B cell (primary cell): ENCODE results near the gene PTRH1. TPM values are rescaled to one million over a fixed set of nuclear protein-coding genes. Genes with fewer than 3 reads are reported as not detected.
A peak's percentile ranks its signal among the peaks of the same experiment; 100 is the strongest.

Source experiments
- ATAC-seq: fragments of 200-7000 bp; cut with Tn5 transposase; one replicate; pipeline ENCODE4 v1.10.0; 2021; ENCODE audit warnings: low read depth, mild to moderate bottlenecking, moderate number of reproducible peaks, moderate library complexity
- CTCF ChIA-PET: fragments of 350-600 bp; sonication (Branson Sonifier 250); formaldehyde crosslinking; loops from one replicate; lab custom pipeline; 2021; ENCODE audit warnings: antibody characterized with exemption, inconsistent platforms; lab: Charles Lee
- POLR2A ChIA-PET: fragments of 350-600 bp; sonication (Branson Sonifier 250); formaldehyde crosslinking; loops from one replicate; lab custom pipeline; 2021; ENCODE audit warnings: antibody characterized with exemption; lab: Charles Lee
- DNase-seq: peaks from one replicate; pipeline ENCODE4 v3.0.0; 2013
- H2AFZ ChIP-seq: 2 replicates; pipeline ENCODE4 v1.6.1; 2012; ENCODE audit warnings: mild to moderate bottlenecking, low read depth, low read length; ENCODE audit not compliant: insufficient read depth, poor library complexity, severe bottlenecking
- H3K27ac ChIP-seq, 2 donors: 1 replicate in 1 of 2; 2 replicates in 1 of 2; pipeline ENCODE4 v1.5.1; 2012 to 2013; ENCODE audit warnings: low read length in 2 of 2, mild to moderate bottlenecking in 2 of 2, moderate library complexity in 1 of 2
- H3K27me3 ChIP-seq, 4 experiments: fragments of 200-600 bp in 1 of 4; sonication (generic) in 1 of 4; replicated peaks in 1 of 4; 1 replicate in 2 of 4; 2 replicates in 2 of 4; pipeline versions ENCODE4 v1.6.1 to v1.7.0; 2013 to 2016; ENCODE audit warnings: low read length in 3 of 4, mild to moderate bottlenecking in 2 of 4, mixed read lengths in 1 of 4, moderate library complexity in 1 of 4; ENCODE audit not compliant: insufficient read depth in 4 of 4, control insufficient read depth in 3 of 4; ENCODE audit errors: control extremely low read depth in 1 of 4
- H3K36me3 ChIP-seq, 2 experiments: replicated peaks in 1 of 2; 1 replicate in 1 of 2; 2 replicates in 1 of 2; pipeline versions ENCODE4 v1.6.1 to v1.7.1; 2013; ENCODE audit warnings: low read length in 1 of 2; ENCODE audit not compliant: insufficient read depth in 2 of 2, control insufficient read depth in 1 of 2; ENCODE audit errors: control extremely low read depth in 1 of 2, extremely low read depth in 1 of 2
- H3K4me1 ChIP-seq, 2 donors: fragments of 200-600 bp in 1 of 2; sonication (generic) in 1 of 2; 1 replicate in 1 of 2; 2 replicates in 1 of 2; pipeline versions ENCODE4 v1.5.1 to v1.6.1; 2013 to 2017; ENCODE audit warnings: low read length in 2 of 2; ENCODE audit not compliant: control insufficient read depth in 2 of 2, insufficient read depth in 2 of 2
- H3K4me2 ChIP-seq: replicated peaks from 2 replicates; pipeline ENCODE3; 2012; ENCODE audit warnings: mild to moderate bottlenecking, low read depth, low read length; ENCODE audit not compliant: poor library complexity, severe bottlenecking
- H3K4me3 ChIP-seq, 5 experiments: fragments of 200-600 bp in 1 of 5; sonication (generic) in 1 of 5; 1 replicate in 3 of 5; 2 replicates in 2 of 5; pipeline versions ENCODE4 v1.5.1 to v1.7.0; 2011 to 2016; ENCODE audit warnings: low read length in 4 of 5, mild to moderate bottlenecking in 4 of 5, low read depth in 2 of 5, control low read depth in 1 of 5, moderate library complexity in 1 of 5; ENCODE audit not compliant: insufficient read depth in 1 of 5; ENCODE audit errors: control extremely low read depth in 1 of 5, extremely low read depth in 1 of 5
- H3K79me2 ChIP-seq: fragments of 200-600 bp; sonication (generic); one replicate; pipeline ENCODE4 v1.6.0; 2016; ENCODE audit warnings: low read length; ENCODE audit not compliant: control insufficient read depth, insufficient read depth
- H3K9ac ChIP-seq: fragments of 200-600 bp; sonication (generic); 2 replicates; pipeline ENCODE4 v1.6.1; 2017; ENCODE audit warnings: mild to moderate bottlenecking, low read length, moderate library complexity
- H3K9me3 ChIP-seq, 3 donors: one replicate each; pipeline versions ENCODE4 v1.6.1 to v1.7.1; 2013; ENCODE audit warnings: low read length in 2 of 3; ENCODE audit not compliant: control insufficient read depth in 2 of 3, insufficient read depth in 1 of 3; ENCODE audit errors: control extremely low read depth in 1 of 3
- H4K20me1 ChIP-seq: 2 replicates; pipeline ENCODE4 v1.6.0; 2012; ENCODE audit warnings: mild to moderate bottlenecking, low read length; ENCODE audit not compliant: insufficient read depth, control insufficient read depth, poor library complexity, severe bottlenecking
- H3K27ac Mint-ChIP-seq: one replicate; pipeline ENCODE4 v1.8.0; 2021; ENCODE audit warnings: mixed read lengths
- H3K27me3 Mint-ChIP-seq: one replicate; pipeline ENCODE4 v1.8.0; 2021; ENCODE audit warnings: mixed read lengths
- H3K4me1 Mint-ChIP-seq: one replicate; pipeline ENCODE4 v1.8.0; 2021; ENCODE audit warnings: mixed read lengths
- H3K4me3 Mint-ChIP-seq: one replicate; pipeline ENCODE4 v1.8.0; 2021; ENCODE audit warnings: mixed read lengths
- H3K9me3 Mint-ChIP-seq: one replicate; pipeline ENCODE4 v1.8.0; 2022; ENCODE audit warnings: mixed read lengths; ENCODE audit not compliant: insufficient read depth
- EZH2 ChIP-seq: IDR thresholded peaks from 2 replicates; pipeline ENCODE4 v1.6.1; 2012; ENCODE audit warnings: borderline replicate concordance, low read depth, mild to moderate bottlenecking, moderate library complexity, low read length; ENCODE audit not compliant: insufficient read depth, poor library complexity, severe bottlenecking
- WGBS: methylation state at CpG from one replicate; pipeline ENCODE4 v1.1.5; 2013; ENCODE audit warnings: missing lambda C conversion rate; ENCODE audit not compliant: insufficient coverage; 5-methylcytosine and 5-hydroxymethylcytosine counted together
- intact Hi-C: fragments of 100-400 bp; cut with micrococcal nuclease; formaldehyde crosslinking; loops from one replicate; pipeline ENCODE4 v1.10.0; 2022
- polyA plus RNA-seq: library from polyadenylated mRNA; depleted of rRNA; stranded (reverse); fragments of >200 nt; gene quantifications from 2 replicates; pipeline ENCODE4 v1.2.3, GENCODE V29; 2012
- total RNA-seq, 2 donors: library from RNA; stranded (reverse); fragments of 120-200 nt in 1 of 2; gene quantifications; 1 replicate in 1 of 2; 2 replicates in 1 of 2; pipeline versions ENCODE4 v1.2.3 to v1.2.4, GENCODE V29; 2013 to 2022
- TF ChIP-seq, protein P1 (sequence below): fragments of 200-600 bp; IDR thresholded peaks from one replicate; pipeline ENCODE4 v1.8.0; 2022; ENCODE audit warnings: antibody characterized with exemption, mild to moderate bottlenecking

The PTRH1 gene
- total and polyA plus RNA-seq, 2 donors (not counting 1 experiment from before 2014, with no cell fraction given): 6.3 to 7.6 TPM

GRCh38 chr9:127734747-127735529 lies 19.5 kb upstream of the PTRH1 start, which contains the start of gene TOR2A:
Gene TOR2A (minus strand): TSS chr9:127735294. CDS start chr9:127735270, 24 bp downstream.
- peaks cover 5% of the 10 kb centered on the region for H4K20me1 ChIP-seq
- H3K27me3 ChIP-seq: no peaks in the 10 kb centered on the region
- ChIA-PET POLR2A (interaction anchor here (0.8 to 2.6 kb wide), 11 partner anchors 19 to 284 kb away, joined by 3 to 39 read pairs (median 9); partner anchors contain the start of genes CDK9, LRSAM1, PTRH1 and RPL12), CTCF (interaction anchor here (0.5 to 4.3 kb wide), 64 partner anchors 9 to 915 kb away, joined by 3 to 109 read pairs (median 5); partner anchors contain the start of genes CDK9, CFAP157, ENG and FPGS)
- H3K9ac ChIP-seq: peak within 1 kb of the TSS; percentile 74
- peak within 1 kb of the TSS; percentile 88 for H3K27ac Mint-ChIP-seq
- peak within 1 kb of the TSS; percentile 85 for H3K4me3 Mint-ChIP-seq
- H3K4me1 ChIP-seq: peaks cover 11 to 16% of the 10 kb centered on the region in 2 donors
- H3K4me1 Mint-ChIP-seq: peaks cover 16% of the 10 kb centered on the region
- H3K4me2 ChIP-seq: peak within 1 kb of the TSS; percentile 89
- peak within 1 kb of the TSS; percentile 86 for H2AFZ ChIP-seq
- H3K27me3 Mint-ChIP-seq: no peaks in the 10 kb centered on the region
- TF ChIP-seq, protein P1, sequence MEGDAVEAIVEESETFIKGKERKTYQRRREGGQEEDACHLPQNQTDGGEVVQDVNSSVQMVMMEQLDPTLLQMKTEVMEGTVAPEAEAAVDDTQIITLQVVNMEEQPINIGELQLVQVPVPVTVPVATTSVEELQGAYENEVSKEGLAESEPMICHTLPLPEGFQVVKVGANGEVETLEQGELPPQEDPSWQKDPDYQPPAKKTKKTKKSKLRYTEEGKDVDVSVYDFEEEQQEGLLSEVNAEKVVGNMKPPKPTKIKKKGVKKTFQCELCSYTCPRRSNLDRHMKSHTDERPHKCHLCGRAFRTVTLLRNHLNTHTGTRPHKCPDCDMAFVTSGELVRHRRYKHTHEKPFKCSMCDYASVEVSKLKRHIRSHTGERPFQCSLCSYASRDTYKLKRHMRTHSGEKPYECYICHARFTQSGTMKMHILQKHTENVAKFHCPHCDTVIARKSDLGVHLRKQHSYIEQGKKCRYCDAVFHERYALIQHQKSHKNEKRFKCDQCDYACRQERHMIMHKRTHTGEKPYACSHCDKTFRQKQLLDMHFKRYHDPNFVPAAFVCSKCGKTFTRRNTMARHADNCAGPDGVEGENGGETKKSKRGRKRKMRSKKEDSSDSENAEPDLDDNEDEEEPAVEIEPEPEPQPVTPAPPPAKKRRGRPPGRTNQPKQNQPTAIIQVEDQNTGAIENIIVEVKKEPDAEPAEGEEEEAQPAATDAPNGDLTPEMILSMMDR: peak; percentile 49
- TF ChIP-seq EZH2: no peak
- intact Hi-C loops: loop anchor here (1.0 kb wide), 11 partner anchors 20 to 202 kb away; partner anchors contain the start of genes DPM2, FPGS, PTRH1 and ST6GALNAC4
- H3K36me3 ChIP-seq: peaks cover 0 to 34% of the 10 kb centered on the region in 2 experiments
- no peaks in the 10 kb centered on the region for H3K9me3 Mint-ChIP-seq
- no peaks in the 10 kb centered on the region for H3K9me3 ChIP-seq
- under 1% methylated on average over 76 of the region's 76 CpGs for WGBS
- DNase-seq: peak; percentile 99
- peak within 1 kb of the TSS; percentile 80 to 96 for H3K27ac ChIP-seq
- peak; percentile 92 for ATAC-seq
- H3K79me2 ChIP-seq: peaks cover 5% of the 10 kb centered on the region
- H3K4me3 ChIP-seq: peak within 1 kb of the TSS in 4 of 5 experiments; percentile 45 to 76 (median 64)
